HCT116 (cell line): ENCODE data around the gene TBC1D13. TPM values are rescaled to one million over a fixed set of nuclear protein-coding genes. Genes with fewer than 3 reads are reported as not detected.

Source experiments
- ATAC-seq: fragments of 200-7000 bp; cut with Tn5 transposase; 2 replicates; pipeline ENCODE4 v1.9.1; 2020; ENCODE audit warnings: mild to moderate bottlenecking, moderate library complexity
- BruUV-seq: library from RNA; stranded (reverse); fragments of 400-500 nt; replicated peaks from 2 replicates; lab custom pipeline; 2021; lab: Mats Ljungman, UMichigan
- CTCF ChIA-PET: fragments of 300-600 bp; sonication (Branson Sonifier 250); formaldehyde crosslinking; loops from one replicate; lab custom pipeline; 2021; ENCODE audit warnings: antibody characterized with exemption; lab: Charles Lee
- POLR2A ChIA-PET: fragments of 300-600, 350-600 bp; sonication (Branson Sonifier 250); formaldehyde crosslinking; loops from one replicate; lab custom pipeline; 2021; ENCODE audit warnings: antibody characterized with exemption; lab: Charles Lee
- RAD21 ChIA-PET, 2 experiments: fragments of 300-600 bp; sonication (Branson Sonifier 250); formaldehyde crosslinking; loops; one replicate each; lab custom pipeline; 2023; ENCODE audit warnings: low total read pairs in 2 of 2; ENCODE audit not compliant: uncharacterized antibody in 2 of 2, unreplicated experiment in 2 of 2, low non-redundant PET in 1 of 2; lab: Charles Lee
- DNase-seq: peaks from one replicate; pipeline ENCODE4 v3.0.0-alpha.2; 2010; ENCODE audit warnings: low read depth, low spot score
- H2AFZ ChIP-seq: fragments of 200-600 bp; shearing (Covaris generic), sonication (generic); 2 replicates; pipeline ENCODE4 v1.6.1; 2017; ENCODE audit warnings: low read depth, mixed run types, mixed read lengths, antibody characterized with exemption, low read length; ENCODE audit not compliant: poor library complexity, severe bottlenecking
- H3K27ac ChIP-seq: 2 replicates; pipeline ENCODE4 v1.5.1; 2012; ENCODE audit warnings: low read depth, low read length
- H3K27me3 ChIP-seq: fragments of 200-600 bp; sonication (generic); 2 replicates; pipeline ENCODE4 v1.6.1; 2016; ENCODE audit warnings: mixed run types, low read length, mixed read lengths; ENCODE audit not compliant: insufficient read depth
- H3K36me3 ChIP-seq, 2 experiments: fragments of 200-500 bp in 1 of 2; fragments of 200-600 bp in 1 of 2; sonication (Bioruptor generic) in 1 of 2; sonication (generic) in 1 of 2; 2 replicates each; pipeline versions ENCODE4 v1.5.1 to v1.6.1; 2014 to 2016; ENCODE audit warnings: low read length in 2 of 2, inconsistent platforms in 1 of 2, mixed read lengths in 1 of 2, mixed run types in 1 of 2; ENCODE audit not compliant: insufficient read depth in 2 of 2, control insufficient read depth in 1 of 2
- H3K4me1 ChIP-seq, 2 experiments: fragments of 200-600 bp in 1 of 2; sonication (generic) in 1 of 2; 2 replicates each; pipeline versions ENCODE4 v1.5.1 to v1.6.1; 2012 to 2017; ENCODE audit warnings: low read length in 2 of 2, inconsistent platforms in 1 of 2, mild to moderate bottlenecking in 1 of 2, mixed read lengths in 1 of 2, mixed run types in 1 of 2, moderate library complexity in 1 of 2; ENCODE audit not compliant: insufficient read depth in 2 of 2, control insufficient read depth in 1 of 2
- H3K4me2 ChIP-seq: fragments of 200-600 bp; sonication (generic); 2 replicates; pipeline ENCODE4 v1.6.1; 2017; ENCODE audit warnings: mixed run types, low read length, mixed read lengths
- H3K4me3 ChIP-seq, 2 experiments: fragments of 200-600 bp in 1 of 2; sonication (generic) in 1 of 2; replicated peaks in 1 of 2; 2 replicates each; pipeline ENCODE4 v1.5.1; 2011 to 2016; ENCODE audit warnings: low read length in 2 of 2, control low read depth in 1 of 2, low read depth in 1 of 2, mild to moderate bottlenecking in 1 of 2, mixed read lengths in 1 of 2, mixed run types in 1 of 2
- H3K79me2 ChIP-seq: fragments of 200-600 bp; sonication (generic); 2 replicates; pipeline ENCODE4 v1.6.1; 2017; ENCODE audit warnings: mild to moderate bottlenecking, mixed run types, low read length, moderate library complexity, mixed read lengths; ENCODE audit not compliant: insufficient read depth
- H3K9ac ChIP-seq: fragments of 200-600 bp; sonication (generic); 2 replicates; pipeline ENCODE4 v1.6.1; 2016; ENCODE audit warnings: low read length, mixed read lengths
- H3K9me2 ChIP-seq: fragments of 200-600 bp; sonication (generic), shearing (Covaris generic); 2 replicates; pipeline ENCODE4 v1.6.1; 2017; ENCODE audit warnings: mixed run types, mild to moderate bottlenecking, moderate library complexity; ENCODE audit not compliant: insufficient read depth
- H3K9me3 ChIP-seq, 2 experiments: fragments of 200-500 bp in 1 of 2; fragments of 200-600 bp in 1 of 2; sonication (Bioruptor generic) in 1 of 2; sonication (generic) in 1 of 2; 2 replicates each; pipeline ENCODE4 v1.6.1; 2014 to 2017; ENCODE audit warnings: low read length in 2 of 2, mixed read lengths in 2 of 2, inconsistent platforms in 1 of 2, low read depth in 1 of 2, mild to moderate bottlenecking in 1 of 2, mixed run types in 1 of 2, moderate library complexity in 1 of 2; ENCODE audit not compliant: control insufficient read depth in 1 of 2, insufficient read depth in 1 of 2
- H4K20me1 ChIP-seq: fragments of 200-600 bp; sonication (generic), shearing (Covaris generic); 2 replicates; pipeline ENCODE4 v1.6.1; 2017; ENCODE audit warnings: mixed run types, mild to moderate bottlenecking, moderate library complexity; ENCODE audit not compliant: insufficient read depth
- CBX3 ChIP-seq: IDR thresholded peaks from 2 replicates; pipeline ENCODE4 v1.6.1; 2012; ENCODE audit warnings: low read depth
- EZH2phosphoT487 ChIP-seq: fragments of 200-600 bp; IDR thresholded peaks from 2 replicates; pipeline ENCODE4 v1.6.1; 2018; ENCODE audit warnings: antibody characterized with exemption, borderline replicate concordance
- JUND ChIP-seq: IDR thresholded peaks from 2 replicates; pipeline ENCODE4 v1.6.1; 2012
- POLR2A ChIP-seq: IDR thresholded peaks from 2 replicates; pipeline ENCODE4 v1.7.0; 2011; ENCODE audit warnings: borderline replicate concordance; ENCODE audit not compliant: insufficient read depth, insufficient read length; ENCODE audit errors: extremely low read depth
- RAD21 ChIP-seq: IDR thresholded peaks from 2 replicates; pipeline ENCODE4 v1.6.1; 2012; ENCODE audit warnings: low read depth, mild to moderate bottlenecking
- REST ChIP-seq: IDR thresholded peaks from 2 replicates; pipeline ENCODE4 v1.6.1; 2012; ENCODE audit warnings: low read depth
- SIN3A ChIP-seq: IDR thresholded peaks from 2 replicates; pipeline ENCODE4 v1.6.1; 2012; ENCODE audit warnings: low read depth
- SP1 ChIP-seq: IDR thresholded peaks from 2 replicates; pipeline ENCODE4 v1.6.1; 2012; ENCODE audit warnings: low read depth
- TCF7L2 ChIP-seq: IDR thresholded peaks from 2 replicates; pipeline ENCODE4 v1.7.0; 2011; ENCODE audit warnings: borderline replicate concordance, inconsistent platforms; ENCODE audit not compliant: insufficient read depth, insufficient read length; ENCODE audit errors: extremely low read depth
- intact Hi-C: fragments of 100-400 bp; cut with micrococcal nuclease; formaldehyde crosslinking; loops from 2 replicates; pipeline ENCODE4 v1.10.0; 2022
- total RNA-seq: library from RNA; stranded (reverse); gene quantifications from one replicate; pipeline ENCODE4 v1.2.1, GENCODE V29; 2021; ENCODE audit not compliant: unreplicated experiment
- TF ChIP-seq, protein P1 (sequence below), 3 experiments: fragments of 200-600 bp in 1 of 3; sonication (generic) in 1 of 3; IDR thresholded peaks in 2 of 3; conservative IDR thresholded peaks in 1 of 3; 2 replicates each; pipeline ENCODE4 v1.5.1; 2012 to 2017; ENCODE audit warnings: low read depth in 2 of 3, low read length in 2 of 3, antibody characterized with exemption in 1 of 3, borderline replicate concordance in 1 of 3, control low read depth in 1 of 3, mild to moderate bottlenecking in 1 of 3, mixed read lengths in 1 of 3, mixed run types in 1 of 3, moderate library complexity in 1 of 3; ENCODE audit not compliant: insufficient read depth in 1 of 3

TBC1D13 gene
- total RNA-seq, 1 experiment from 2014 or later = 17.5 TPM

DNA sequence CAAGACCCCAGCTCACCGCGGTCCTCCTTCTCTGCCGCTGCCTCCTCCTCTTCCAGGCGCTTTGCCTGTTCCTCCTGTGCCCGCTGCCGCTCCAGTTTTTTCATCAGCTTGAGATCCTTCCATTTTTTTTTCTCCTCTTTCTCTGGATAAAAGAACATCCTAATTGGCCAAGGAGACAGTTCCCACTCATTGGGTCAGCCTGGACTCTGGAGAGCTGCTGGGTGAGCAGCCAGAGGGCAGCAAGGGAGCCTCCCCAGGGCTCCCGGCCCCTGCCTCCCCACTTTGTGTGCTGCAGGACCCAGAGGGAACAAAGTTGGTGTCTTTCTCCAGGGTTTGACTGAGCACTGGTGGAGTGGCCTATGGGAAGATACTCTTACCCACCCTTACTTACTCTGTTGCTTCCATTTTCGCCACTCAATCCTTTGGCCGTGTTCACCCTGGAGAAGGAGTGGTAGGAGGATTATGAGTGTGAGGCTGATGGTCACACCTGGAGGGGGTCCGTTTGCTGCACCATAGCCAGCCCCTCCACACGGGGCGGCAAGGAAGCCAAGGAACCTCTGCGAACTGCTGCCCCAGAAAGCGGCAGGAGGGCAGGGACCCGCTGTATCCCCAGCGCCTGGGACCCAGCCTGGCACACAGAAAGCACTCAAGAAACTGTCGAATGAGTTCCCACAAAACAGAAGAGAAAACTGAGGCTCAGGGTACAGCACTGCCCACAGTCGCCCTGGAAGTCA lies 41.8 kb downstream of the TBC1D13 start:
- Histone ChIP-seq H3K9me2 (no peaks in the 10 kb centered on the region), H3K9me3 (no peaks in the 10 kb centered on the region), H3K27ac (peak overlapping the region; percentile 78), H3K4me2 (peak overlapping the region; percentile 90), H4K20me1 (0 out of 2 replicates have a peak, but pooled peaks cover 5% of the 10 kb centered on the region), H2AFZ (no peak overlapping the region), H3K4me1 (peaks cover 11 to 17% of the 10 kb centered on the region in 2 experiments), H3K27me3 (no peaks in the 10 kb centered on the region), H3K9ac (peak overlapping the region; percentile 97), H3K4me3 (peak overlapping the region; percentile 95 to 97), H3K36me3 (peaks cover 21 to 22% of the 10 kb centered on the region in 2 experiments; a peak in 3 of 4 replicates), H3K79me2 (peaks cover 25% of the 10 kb centered on the region)
- DNase-seq = no peak
- TSS peak; percentile 50 for BruUV-seq
- RAD21 ChIA-PET = interaction anchor here in 1 of 2 experiments (1.0 kb wide), 1 partner anchor 11 kb away, joined by 4 read pairs; the partner anchor contains the start of gene ENDOG
- intact Hi-C loops = no loop called here
- POLR2A ChIA-PET = interaction anchor here (1.0 to 1.5 kb wide), 3 partner anchors 11 to 144 kb away, joined by 3 to 9 read pairs (median 5); partner anchors contain the start of gene ENDOG
- TF ChIP-seq EZH2phosphoT487 = no peak
- peak; percentile 7 for ATAC-seq
- CTCF ChIA-PET = interaction anchor here (2.4 kb wide), 1 partner anchor 11 kb away, joined by 23 read pairs; the partner anchor contains the start of gene ENDOG

DNA sequence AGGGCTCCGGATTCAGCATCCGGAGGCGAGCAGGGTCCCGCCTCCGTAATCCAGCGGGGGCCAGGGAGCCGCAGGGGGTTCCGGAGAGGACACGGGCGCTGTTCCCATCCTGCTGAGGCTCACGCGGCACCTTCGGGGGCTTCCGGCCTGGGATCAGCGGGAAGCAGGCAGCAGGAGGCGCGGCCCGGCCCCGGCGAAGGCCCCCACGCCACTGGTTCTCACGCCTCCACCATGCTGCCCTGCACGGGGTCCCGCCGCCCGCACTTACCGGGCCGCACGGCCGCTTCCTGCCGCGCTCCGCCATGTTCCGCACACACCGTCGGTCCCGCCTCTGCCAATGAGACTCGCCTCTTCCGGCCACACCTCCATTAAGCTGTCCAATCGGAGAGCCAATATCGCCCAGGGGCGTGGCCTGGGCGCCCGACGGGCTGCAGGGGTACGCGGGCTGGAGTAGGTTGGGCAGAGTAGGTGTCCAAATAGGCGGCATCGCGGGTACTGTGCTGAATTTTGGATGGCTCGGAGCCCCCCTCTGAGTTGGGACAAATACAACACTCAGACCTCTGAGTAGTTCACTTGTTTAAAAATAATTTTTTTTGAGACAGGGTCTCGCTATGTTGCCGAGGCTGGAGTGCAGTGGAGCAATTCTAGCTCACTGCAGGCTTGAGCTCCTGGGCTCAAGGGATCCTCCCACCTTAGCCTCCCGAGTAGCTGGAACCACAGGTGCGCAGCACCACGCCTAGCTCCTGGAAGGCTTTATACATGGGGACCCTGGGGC lies 42.6 kb downstream of the TBC1D13 start, which contains the start of gene SPOUT1:
SPOUT1 (minus strand) TSS at position 318 of the 775 bp plus-strand sequence; CDS start at position 304, 14 bp downstream.
- Histone ChIP-seq H2AFZ (no peak within 1 kb of the TSS), H3K9ac (peak within 1 kb of the TSS; percentile 97), H3K36me3 (peaks cover 19 to 22% of the 10 kb centered on the region in 2 experiments; a peak in 3 of 4 replicates), H3K4me3 (peak within 1 kb of the TSS; percentile 95 to 97), H3K9me2 (no peaks in the 10 kb centered on the region), H3K9me3 (no peaks in the 10 kb centered on the region), H4K20me1 (0 out of 2 replicates have a peak, but pooled peaks cover 5% of the 10 kb centered on the region), H3K27me3 (no peaks in the 10 kb centered on the region), H3K27ac (peak within 1 kb of the TSS; percentile 78), H3K4me2 (peak within 1 kb of the TSS; percentile 90), H3K79me2 (peaks cover 25% of the 10 kb centered on the region), H3K4me1 (peaks cover 11 to 17% of the 10 kb centered on the region in 2 experiments)
- ChIA-PET CTCF (interaction anchor here (0.7 to 2.4 kb wide), 6 partner anchors 10 to 99 kb away, joined by 3 to 23 read pairs (median 4); partner anchors contain the start of gene ENDOG), POLR2A (interaction anchor here (1.0 to 1.6 kb wide), 3 partner anchors 10 to 145 kb away, joined by 5 to 9 read pairs (median 7); partner anchors contain the start of gene ENDOG), RAD21 (interaction anchor here in 1 of 2 experiments (1.0 kb wide), 1 partner anchor 12 kb away, joined by 4 read pairs; the partner anchor contains the start of gene ENDOG)
- no TSS peak for BruUV-seq
- DNase-seq (peak; percentile 81), ATAC-seq (peak; percentile 94)
- intact Hi-C loops = no loop called here
- TF ChIP-seq TCF7L2 (no peak), SIN3A (peak; percentile 86), CBX3 (no peak), EZH2phosphoT487 (no peak), JUND (no peak), SP1 (0 out of 2 replicates have a peak, but pooled peaks have one; percentile 64), REST (no peak), POLR2A (peak; percentile 80), RAD21 (no peak)
- TF ChIP-seq, protein P1, sequence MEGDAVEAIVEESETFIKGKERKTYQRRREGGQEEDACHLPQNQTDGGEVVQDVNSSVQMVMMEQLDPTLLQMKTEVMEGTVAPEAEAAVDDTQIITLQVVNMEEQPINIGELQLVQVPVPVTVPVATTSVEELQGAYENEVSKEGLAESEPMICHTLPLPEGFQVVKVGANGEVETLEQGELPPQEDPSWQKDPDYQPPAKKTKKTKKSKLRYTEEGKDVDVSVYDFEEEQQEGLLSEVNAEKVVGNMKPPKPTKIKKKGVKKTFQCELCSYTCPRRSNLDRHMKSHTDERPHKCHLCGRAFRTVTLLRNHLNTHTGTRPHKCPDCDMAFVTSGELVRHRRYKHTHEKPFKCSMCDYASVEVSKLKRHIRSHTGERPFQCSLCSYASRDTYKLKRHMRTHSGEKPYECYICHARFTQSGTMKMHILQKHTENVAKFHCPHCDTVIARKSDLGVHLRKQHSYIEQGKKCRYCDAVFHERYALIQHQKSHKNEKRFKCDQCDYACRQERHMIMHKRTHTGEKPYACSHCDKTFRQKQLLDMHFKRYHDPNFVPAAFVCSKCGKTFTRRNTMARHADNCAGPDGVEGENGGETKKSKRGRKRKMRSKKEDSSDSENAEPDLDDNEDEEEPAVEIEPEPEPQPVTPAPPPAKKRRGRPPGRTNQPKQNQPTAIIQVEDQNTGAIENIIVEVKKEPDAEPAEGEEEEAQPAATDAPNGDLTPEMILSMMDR (IDR thresholded peaks at IDR 0.05 in 2 of 3, conservative IDR thresholded peaks at IDR 0.05 in 1 of 3; ENCODE audit: borderline replicate concordance in 1 of 3, insufficient read depth in 1 of 3, low read depth in 2 of 3, low read length in 2 of 3) = no peak
